A549 (cell line): ENCODE measurements around the gene MAN2A2.

Source experiments
- CTCF ChIP-seq: fragments of >200 bp; sonication (Bioruptor Twin); formaldehyde crosslinking; IDR thresholded peaks from 3 replicates; pipeline ENCODE4 v1.5.1; 2016
- FOSB ChIP-seq: fragments of 250-450 bp; sonication (Bioruptor Pico); IDR thresholded peaks from 2 replicates; pipeline ENCODE4 v1.5.0; 2020; ENCODE audit warnings: mild to moderate bottlenecking, moderate library complexity
- MAZ ChIP-seq: fragments of 150-350 bp; IDR thresholded peaks from 2 replicates; pipeline ENCODE4 v1.6.1; 2014; ENCODE audit warnings: antibody characterized with exemption, low read depth, low read length, borderline replicate concordance
- POLR2A ChIP-seq: IDR thresholded peaks from 2 replicates; pipeline ENCODE4 v1.6.1; 2012; ENCODE audit warnings: mild to moderate bottlenecking, low read length
- RAD21 ChIP-seq, 2 experiments: fragments of >200 bp in 1 of 2; sonication (Bioruptor Twin) in 1 of 2; formaldehyde crosslinking in 1 of 2; IDR thresholded peaks in 1 of 2; conservative IDR thresholded peaks in 1 of 2; 2 replicates in 1 of 2; 3 replicates in 1 of 2; pipeline ENCODE4 v1.6.1; 2012 to 2018; ENCODE audit warnings: inconsistent platforms in 1 of 2
- RNF2 ChIP-seq: fragments of 200-600 bp; sonication (generic); IDR thresholded peaks from 2 replicates; pipeline ENCODE4 v1.6.1; 2016; ENCODE audit warnings: low read depth, mild to moderate bottlenecking, antibody characterized with exemption, moderate library complexity, borderline replicate concordance
- SMC3 ChIP-seq: fragments of >200 bp; sonication (Bioruptor Twin); formaldehyde crosslinking; IDR thresholded peaks from 3 replicates; pipeline ENCODE4 v1.6.1; 2018; ENCODE audit warnings: inconsistent platforms
- SREBF2 ChIP-seq: fragments of 450-650 bp; IDR thresholded peaks from 2 replicates; pipeline ENCODE4 v1.6.1; 2014; ENCODE audit warnings: mild to moderate bottlenecking, moderate library complexity

DNA sequence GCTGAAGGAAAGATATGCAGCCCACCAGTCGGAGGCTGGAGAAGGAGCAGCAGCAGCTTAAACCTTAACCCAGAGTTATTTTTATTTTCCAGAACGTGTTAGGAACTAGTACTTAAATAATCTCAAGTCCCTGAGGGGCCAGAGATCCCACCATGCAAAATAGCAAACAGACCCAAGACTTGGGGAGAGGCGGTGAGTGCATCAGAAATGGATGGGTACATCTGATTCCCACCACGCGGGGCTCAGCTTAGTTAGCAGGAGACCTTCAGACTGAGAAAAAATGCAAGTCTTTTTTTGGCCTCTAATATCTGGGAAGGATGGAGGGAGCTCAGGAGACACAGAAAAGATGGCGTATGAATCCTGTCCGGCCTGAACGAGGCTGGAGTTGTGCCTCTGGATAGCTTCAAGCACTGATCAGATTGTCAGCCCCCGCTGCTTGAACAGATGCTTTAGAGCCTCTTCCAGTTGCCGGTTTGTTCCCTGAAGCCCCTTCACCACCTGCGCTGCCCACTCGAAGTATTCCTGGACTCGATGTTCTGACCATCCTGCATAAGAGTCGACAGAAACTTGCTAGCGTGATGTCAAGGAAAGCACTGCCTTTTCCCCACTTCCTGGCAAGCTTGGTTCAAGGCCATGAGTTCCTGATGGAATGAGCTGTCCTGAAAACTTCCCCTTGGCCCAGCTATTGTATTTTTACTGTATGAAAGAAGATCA is 27.9 kb downstream of the MAN2A2 start:
- TF ChIP-seq POLR2A = no peak
- TF ChIP-seq FOSB (CRISPR knock-in tag) = no peak
- no peak for TF ChIP-seq RNF2
- no peak for TF ChIP-seq MAZ
- no peak for TF ChIP-seq SMC3
- TF ChIP-seq RAD21 (conservative IDR thresholded peaks at IDR 0.05 in 1 of 2, IDR thresholded peaks at IDR 0.05 in 1 of 2) = no peak
- no peak for TF ChIP-seq CTCF
- no peak for TF ChIP-seq SREBF2
